Measurements from ENCODE around the gene B9D2.
"Not testable (repeated sequence)": the region's sequence is repeated elsewhere in the genome, so short reads cannot be mapped to it uniquely, and the experiment has no call there.

B9D2 gene

DNA sequence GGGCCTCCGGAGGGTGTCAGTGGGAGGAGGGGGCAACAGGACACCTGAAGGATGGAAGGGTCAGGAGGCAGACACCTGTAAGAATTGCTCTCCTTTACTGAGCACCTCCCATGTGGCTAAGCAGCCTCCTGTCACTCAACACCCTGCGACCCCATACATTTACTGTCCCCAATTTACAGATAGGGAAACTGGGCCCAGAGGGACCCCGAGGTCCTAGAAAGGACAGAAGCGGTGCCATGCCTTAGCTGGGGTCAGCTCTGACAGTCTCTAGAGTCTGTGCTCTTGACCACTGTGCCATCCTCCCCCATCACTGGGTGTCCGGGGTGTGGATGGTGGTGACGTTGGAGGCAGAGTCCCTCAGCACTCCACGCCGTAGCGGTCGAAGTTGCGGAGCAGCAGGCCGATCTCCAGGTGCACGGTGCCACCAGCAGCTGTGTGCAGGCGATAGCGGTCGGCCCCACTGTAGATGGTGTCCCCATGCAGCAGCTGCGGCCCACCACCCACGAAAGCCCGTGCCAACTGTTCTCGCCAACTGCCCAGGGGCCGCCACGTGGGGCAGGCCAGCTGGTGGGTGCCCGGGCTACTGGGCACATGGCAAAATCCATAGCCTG, 9.5 kb downstream of the B9D2 start:
- DNase-seq = no peak

DNA sequence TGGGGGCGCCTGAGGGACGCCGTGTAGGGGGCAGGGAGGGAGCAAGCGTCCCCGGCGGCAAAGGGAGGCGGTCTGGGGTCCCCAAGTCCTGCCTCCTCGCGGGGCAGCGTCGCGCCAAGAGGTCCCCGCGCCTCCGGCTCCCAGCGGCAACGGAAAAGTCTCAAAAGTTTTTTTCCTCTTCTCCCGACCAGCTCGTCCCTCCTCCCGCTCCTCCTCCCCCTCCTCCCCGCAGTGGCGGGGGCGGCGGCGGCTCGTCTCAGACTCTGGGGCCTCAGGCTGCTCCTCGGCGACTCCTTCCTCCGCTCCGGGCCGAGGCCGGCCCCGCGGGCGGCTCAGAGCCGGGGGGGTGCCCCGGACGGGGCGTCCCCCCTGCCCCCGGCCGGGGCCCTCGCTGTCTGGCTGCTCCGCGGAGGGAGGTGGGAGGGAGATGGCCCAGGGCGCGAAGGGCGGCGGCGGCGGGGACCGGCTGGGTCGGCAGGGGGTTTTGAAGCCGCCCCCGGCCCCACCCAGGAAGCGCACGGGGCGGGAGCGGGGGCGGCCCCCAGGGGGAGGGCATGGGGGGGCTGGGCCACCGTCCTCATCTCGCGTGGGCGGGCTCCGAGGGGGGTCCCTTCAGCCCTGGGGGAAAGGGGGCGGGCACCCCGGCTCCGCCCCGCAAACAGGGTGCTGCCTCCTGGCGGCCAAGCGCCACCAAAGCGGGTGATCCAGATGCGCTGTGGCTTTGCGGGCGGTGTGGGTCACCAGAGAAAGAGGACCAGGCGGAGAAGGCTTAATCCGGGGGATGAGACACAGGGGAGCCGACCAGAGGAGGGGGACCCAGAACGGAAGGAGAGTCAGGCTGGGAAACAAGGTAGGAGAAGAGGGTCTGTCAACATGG, 10.2 kb downstream of the B9D2 start, which contains the start of gene TGFB1:
Gene TGFB1 (minus strand): TSS at position 457 of the 877 bp plus-strand sequence. CDS start 878 bp downstream, outside the sequence.
- peak; percentile 93 for DNase-seq

DNA sequence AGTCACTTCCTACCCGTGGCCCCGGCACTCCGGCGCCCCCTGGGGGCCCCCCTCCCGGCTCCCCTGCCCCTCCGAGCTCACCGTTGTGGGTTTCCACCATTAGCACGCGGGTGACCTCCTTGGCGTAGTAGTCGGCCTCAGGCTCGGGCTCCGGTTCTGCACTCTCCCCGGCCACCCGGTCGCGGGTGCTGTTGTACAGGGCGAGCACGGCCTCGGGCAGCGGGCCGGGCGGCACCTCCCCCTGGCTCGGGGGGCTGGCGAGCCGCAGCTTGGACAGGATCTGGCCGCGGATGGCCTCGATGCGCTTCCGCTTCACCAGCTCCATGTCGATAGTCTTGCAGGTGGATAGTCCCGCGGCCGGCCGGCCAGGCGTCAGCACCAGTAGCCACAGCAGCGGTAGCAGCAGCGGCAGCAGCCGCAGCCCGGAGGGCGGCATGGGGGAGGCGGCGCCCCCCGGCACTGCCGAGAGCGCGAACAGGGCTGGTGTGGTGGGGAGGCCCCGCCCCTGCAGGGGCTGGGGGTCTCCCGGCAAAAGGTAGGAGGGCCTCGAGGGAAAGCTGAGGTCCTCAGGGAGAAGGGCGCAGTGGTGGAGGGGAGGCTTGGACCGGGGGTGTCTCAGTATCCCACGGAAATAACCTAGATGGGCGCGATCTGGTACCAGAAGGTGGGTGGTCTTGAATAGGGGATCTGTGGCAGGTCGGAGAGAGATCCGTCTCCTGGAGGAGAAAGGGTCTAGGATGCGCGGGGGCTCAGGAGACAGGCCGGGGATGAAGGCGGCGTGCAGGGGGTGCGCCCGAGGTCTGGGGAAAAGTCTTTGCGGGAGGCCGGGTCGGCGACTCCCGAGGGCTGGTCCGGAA, 11.1 kb downstream of the B9D2 start:
- DNase-seq = peak; percentile 76

GRCh38 chr19:41352279-41352608, 11.7 kb downstream of the B9D2 start:
- no peak for DNase-seq

DNA sequence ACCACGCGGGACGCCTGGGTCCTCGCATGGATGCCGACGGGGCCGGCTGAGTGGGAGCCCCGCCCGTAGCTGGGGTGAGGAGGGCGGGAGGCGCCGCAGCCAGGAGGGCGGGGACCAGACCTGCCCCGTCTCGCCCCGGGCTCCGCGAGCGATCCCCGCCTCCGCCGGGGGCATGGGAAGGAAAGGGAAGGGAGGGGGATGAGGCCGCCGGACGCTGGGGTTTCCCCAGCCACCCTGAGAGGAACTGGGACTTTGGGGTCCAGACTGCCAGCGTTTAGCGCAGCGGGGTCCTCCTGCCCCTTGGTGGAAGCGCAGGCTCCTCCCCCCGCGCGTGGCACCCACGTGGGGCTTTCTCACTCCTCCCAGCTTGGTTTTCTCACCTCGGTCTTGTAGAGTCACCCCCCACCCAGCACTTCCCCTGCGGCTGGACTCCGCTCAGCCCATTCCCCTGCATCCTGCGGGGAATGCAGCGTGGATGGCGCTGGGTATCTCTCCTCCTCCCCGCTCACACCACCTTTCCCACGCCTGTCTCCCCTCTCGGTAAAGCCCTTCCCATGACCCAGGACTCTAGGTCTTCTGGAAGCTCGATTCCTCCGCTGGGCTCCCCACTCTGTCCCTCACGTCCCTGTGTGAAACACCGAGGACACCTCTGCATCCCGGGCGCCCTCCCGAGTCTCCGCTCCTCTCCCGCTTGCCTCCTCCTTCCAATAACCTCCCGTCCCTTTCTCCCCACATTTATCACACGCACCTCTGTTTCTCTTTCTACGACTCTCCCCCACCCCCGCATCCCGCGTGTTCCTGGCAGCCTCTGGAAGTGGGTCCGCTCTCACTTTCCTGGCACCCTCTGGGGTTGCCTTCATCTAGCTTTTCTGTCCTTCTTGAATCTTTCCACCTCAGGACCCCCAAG, 12.4 kb downstream of the B9D2 start:
- peak; percentile 87 for DNase-seq

GRCh38 chr19:41350735-41351338, 13.1 kb downstream of the B9D2 start:
- no peak for DNase-seq

GRCh38 chr19:41346916-41347315, 17.0 kb downstream of the B9D2 start:
- not testable (repeated sequence) for DNase-seq

DNA sequence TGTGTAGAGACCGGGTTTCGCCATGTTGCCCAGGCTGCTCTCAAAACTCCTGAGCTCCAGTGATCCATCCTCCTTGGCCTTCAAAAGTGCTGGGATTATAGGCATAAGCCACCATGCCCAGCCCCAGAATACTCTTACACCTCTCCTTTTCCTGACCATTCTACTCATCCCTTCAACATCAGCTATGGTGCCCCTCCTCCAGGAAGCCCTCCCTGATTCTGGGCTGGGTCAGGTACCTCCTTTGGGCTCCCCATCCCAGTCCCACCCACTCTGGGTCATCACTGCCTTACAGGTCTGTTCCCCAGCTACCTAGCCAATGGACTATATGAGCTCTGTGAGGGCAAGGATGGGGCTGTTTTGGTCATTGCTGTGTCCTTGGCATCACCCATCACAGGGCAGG, 19.8 kb downstream of the B9D2 start:
- DNase-seq = no peak

GRCh38 chr19:41341669-41342490, 22.1 kb downstream of the B9D2 start:
- no peak for DNase-seq

- DNase-seq = no peak
Measured at GRCh38 chr19:41339936-41340335, 24.0 kb downstream of the B9D2 start.

DNA sequence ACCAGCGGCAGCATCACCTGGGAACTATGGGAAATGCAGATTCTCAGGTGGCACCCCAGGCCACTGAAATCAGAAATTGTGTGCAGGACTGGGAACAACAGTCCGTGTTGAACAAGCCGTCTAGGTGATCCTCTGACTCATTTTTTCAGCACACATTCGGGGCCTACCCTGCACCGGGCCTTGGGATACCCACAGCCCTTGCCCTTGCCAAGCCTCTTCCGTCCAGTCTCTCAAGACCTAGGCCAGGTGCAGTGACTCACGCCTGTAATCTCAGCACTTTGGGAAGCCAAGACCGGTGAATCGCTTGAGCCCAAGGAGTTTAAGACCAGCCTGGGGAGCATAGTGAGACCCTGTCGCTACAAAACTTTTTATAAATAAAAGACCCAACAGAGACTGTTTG, 28.5 kb downstream of the B9D2 start:
- no peak for DNase-seq

DNA sequence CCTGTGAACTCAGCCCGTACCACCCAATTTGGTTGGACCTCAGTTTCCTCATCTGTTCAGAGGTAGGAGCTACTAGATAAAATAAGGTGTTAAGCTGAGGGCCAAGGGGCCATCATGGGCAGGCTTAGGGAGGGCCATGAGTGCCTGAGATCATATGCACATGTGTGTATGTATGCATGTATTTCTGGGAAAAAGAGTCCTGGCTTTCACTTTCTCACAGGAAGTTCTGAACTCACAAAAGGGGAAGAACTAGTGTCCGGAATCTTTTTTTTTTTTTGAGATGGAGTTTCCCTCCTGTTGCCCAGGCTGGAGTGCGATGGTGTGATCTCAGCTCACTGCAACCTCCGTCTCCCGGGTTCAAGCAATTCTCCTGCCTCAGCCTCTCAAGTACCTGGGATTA, 29.2 kb downstream of the B9D2 start:
- no peak for DNase-seq

- DNase-seq = no peak
Measured at GRCh38 chr19:41332468-41332867, 31.5 kb downstream of the B9D2 start.

- DNase-seq = no peak
Measured at GRCh38 chr19:41332000-41332399, 31.9 kb downstream of the B9D2 start.

- no peak for DNase-seq
Measured at GRCh38 chr19:41330946-41331678, 32.8 kb downstream of the B9D2 start.

- DNase-seq = no peak
Measured at GRCh38 chr19:41330481-41330880, 33.5 kb downstream of the B9D2 start.

- DNase-seq = no peak
Measured at GRCh38 chr19:41328842-41329225, 35.1 kb downstream of the B9D2 start.

- no peak for DNase-seq
Measured at GRCh38 chr19:41328157-41328841, 35.6 kb downstream of the B9D2 start.

- peak; percentile 90 for DNase-seq
Measured at GRCh38 chr19:41327576-41328156, 36.3 kb downstream of the B9D2 start.

Data from central memory CD4-positive, alpha-beta T cell (primary cell).